ENCODE data around the gene PRPF19. TPM values are rescaled to one million over a fixed set of nuclear protein-coding genes. Genes with fewer than 3 reads are reported as not detected.

The PRPF19 gene
- total and polyA plus RNA-seq, 7 donors = 37.1 to 92.3 (median 41.2) TPM

GRCh38 chr11:60845338-60845737, 61.0 kb downstream of the PRPF19 start:
- H3K27me3 ChIP-seq = no peaks in the 10 kb centered on the region
- peaks cover 0 to 32% (median 22%) of the 10 kb centered on the region in 4 donors for H3K36me3 ChIP-seq
- no peak overlapping the region for H3K27ac ChIP-seq
- TF ChIP-seq POLR2A (IDR thresholded peaks at IDR 0.05) (no peak), EP300 (IDR thresholded peaks at IDR 0.05) (no peak), CTCF (IDR thresholded peaks at IDR 0.05) (no peak), POLR2AphosphoS5 (IDR thresholded peaks at IDR 0.05) (no peak)
- whole genome bisulfite sequencing, 2 donors = 91 to 92% methylated on average over 8 of the region's 8 CpGs
- H3K9me3 ChIP-seq = no peaks in the 10 kb centered on the region
- intact Hi-C loops (cut with DNase I) = no loop called here
- H3K4me1 ChIP-seq = peaks cover 0 to 43% (median 39%) of the 10 kb centered on the region in 4 donors
- H3K4me3 ChIP-seq = no peak overlapping the region
- no peak for DNase-seq

- Histone ChIP-seq H3K4me3 (no peak overlapping the region), H3K9me3 (no peaks in the 10 kb centered on the region), H3K27me3 (no peaks in the 10 kb centered on the region), H3K4me1 (peaks cover 0 to 43% (median 39%) of the 10 kb centered on the region in 4 donors), H3K27ac (no peak overlapping the region), H3K36me3 (peaks cover 0 to 27% (median 17%) of the 10 kb centered on the region in 4 donors)
- no peak for DNase-seq
- WGBS, 2 donors = 47 to 60% methylated on average over 4 of the region's 4 CpGs
- TF ChIP-seq POLR2AphosphoS5 (IDR thresholded peaks at IDR 0.05) (no peak), CTCF (IDR thresholded peaks at IDR 0.05) (no peak), EP300 (IDR thresholded peaks at IDR 0.05) (no peak), POLR2A (IDR thresholded peaks at IDR 0.05) (no peak)
- intact Hi-C loops (cut with DNase I) = loop anchor here (5.0 kb wide), 2 partner anchors 68 to 317 kb away; partner anchors contain the start of gene VPS37C
These were observed 61.5 kb downstream of the PRPF19 start for GRCh38 chr11:60844870-60845221.

GRCh38 chr11:60844045-60844869, 62.1 kb downstream of the PRPF19 start:
- peak overlapping the region in 2 of 4 donors; percentile 69 to 94 for H3K4me3 ChIP-seq
- peaks cover 0 to 21% (median 12%) of the 10 kb centered on the region in 4 donors for H3K36me3 ChIP-seq
- H3K27me3 ChIP-seq = no peaks in the 10 kb centered on the region
- no peak for DNase-seq
- no peaks in the 10 kb centered on the region for H3K9me3 ChIP-seq
- WGBS, 2 donors = 53 to 65% methylated on average over 10 of the region's 10 CpGs
- intact Hi-C loops (cut with DNase I) = loop anchor here (5.0 kb wide), 2 partner anchors 67 to 318 kb away; partner anchors contain the start of gene VPS37C
- H3K27ac ChIP-seq = no peak overlapping the region
- TF ChIP-seq POLR2AphosphoS5 (IDR thresholded peaks at IDR 0.05) (no peak), POLR2A (IDR thresholded peaks at IDR 0.05) (no peak), CTCF (IDR thresholded peaks at IDR 0.05) (no peak), EP300 (IDR thresholded peaks at IDR 0.05) (no peak)
- peaks cover 0 to 43% (median 39%) of the 10 kb centered on the region in 4 donors for H3K4me1 ChIP-seq

- Histone ChIP-seq H3K27ac (peak overlapping the region; percentile 67 to 73 (median 73)), H3K4me3 (peak overlapping the region; percentile 69 to 94 (median 70))
These were observed 63.5 kb downstream of the PRPF19 start for GRCh38 chr11:60842668-60843600.

More at GRCh38 chr11:60842668-60843600, 63.5 kb downstream of the PRPF19 start:
- WGBS, 2 donors = 6 to 16% methylated on average over 23 of the region's 23 CpGs
- H3K27me3 ChIP-seq = no peaks in the 10 kb centered on the region
- H3K4me1 ChIP-seq = peaks cover 0 to 43% (median 39%) of the 10 kb centered on the region in 4 donors
- no peak for TF ChIP-seq CTCF (IDR thresholded peaks at IDR 0.05)
- no peak for TF ChIP-seq EP300 (IDR thresholded peaks at IDR 0.05)
- no peak for TF ChIP-seq POLR2A (IDR thresholded peaks at IDR 0.05)
- no peak for TF ChIP-seq POLR2AphosphoS5 (IDR thresholded peaks at IDR 0.05)
- no peaks in the 10 kb centered on the region for H3K9me3 ChIP-seq
- DNase-seq = no peak
- peaks cover 0 to 8% (median under 1%) of the 10 kb centered on the region in 4 donors for H3K36me3 ChIP-seq
- intact Hi-C loops (cut with DNase I) = loop anchor here (2.0 to 5.0 kb wide), 3 partner anchors 64 to 319 kb away; partner anchors contain the start of genes PRPF19 and VPS37C
